Measurements from ENCODE around the gene OR52W1. TPM values are rescaled to one million over a fixed set of nuclear protein-coding genes. Genes with fewer than 3 reads are reported as not detected.

Gene OR52W1
- total RNA-seq, 2 donors from 2014 or later: not detected

DNA sequence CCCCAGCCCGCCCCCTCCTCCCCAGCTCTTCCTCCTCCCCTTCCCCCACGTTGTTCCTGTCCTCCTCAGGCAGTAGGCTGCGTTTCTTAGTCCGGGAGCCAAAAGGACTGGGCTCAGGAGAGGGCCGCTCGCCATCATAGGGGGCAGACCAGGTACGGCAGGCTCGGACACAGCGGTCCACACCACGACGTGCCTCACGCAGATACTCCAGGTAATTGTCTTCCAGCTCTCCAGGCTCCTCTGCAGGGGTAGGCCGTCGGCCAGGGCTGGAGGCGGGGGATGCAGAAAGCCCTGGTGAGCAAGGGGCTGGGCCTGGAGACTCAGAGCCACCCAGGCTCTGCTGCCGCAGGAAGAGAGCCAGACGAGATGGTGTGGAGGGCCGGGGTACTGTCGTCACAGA lies 18.7 kb downstream of the OR52W1 start:
- TF ChIP-seq, protein P1, sequence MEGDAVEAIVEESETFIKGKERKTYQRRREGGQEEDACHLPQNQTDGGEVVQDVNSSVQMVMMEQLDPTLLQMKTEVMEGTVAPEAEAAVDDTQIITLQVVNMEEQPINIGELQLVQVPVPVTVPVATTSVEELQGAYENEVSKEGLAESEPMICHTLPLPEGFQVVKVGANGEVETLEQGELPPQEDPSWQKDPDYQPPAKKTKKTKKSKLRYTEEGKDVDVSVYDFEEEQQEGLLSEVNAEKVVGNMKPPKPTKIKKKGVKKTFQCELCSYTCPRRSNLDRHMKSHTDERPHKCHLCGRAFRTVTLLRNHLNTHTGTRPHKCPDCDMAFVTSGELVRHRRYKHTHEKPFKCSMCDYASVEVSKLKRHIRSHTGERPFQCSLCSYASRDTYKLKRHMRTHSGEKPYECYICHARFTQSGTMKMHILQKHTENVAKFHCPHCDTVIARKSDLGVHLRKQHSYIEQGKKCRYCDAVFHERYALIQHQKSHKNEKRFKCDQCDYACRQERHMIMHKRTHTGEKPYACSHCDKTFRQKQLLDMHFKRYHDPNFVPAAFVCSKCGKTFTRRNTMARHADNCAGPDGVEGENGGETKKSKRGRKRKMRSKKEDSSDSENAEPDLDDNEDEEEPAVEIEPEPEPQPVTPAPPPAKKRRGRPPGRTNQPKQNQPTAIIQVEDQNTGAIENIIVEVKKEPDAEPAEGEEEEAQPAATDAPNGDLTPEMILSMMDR (conservative IDR thresholded peaks at IDR 0.05): no peak
- Mint-ChIP-seq H3K4me1 (peaks cover 26% of the 10 kb centered on the region), H3K9me3 (no peaks in the 10 kb centered on the region), H3K27me3 (ENCODE audit: insufficient read depth) (no peaks in the 10 kb centered on the region), H3K4me3 (no peak overlapping the region), H3K36me3 (ENCODE audit: low read depth) (peaks cover 53% of the 10 kb centered on the region), H3K27ac (no peak overlapping the region)
- WGBS, 2 experiments (ENCODE audit: insufficient coverage in 1 of 2, insufficient read length in 1 of 2): 84 to 96% methylated on average over 15 to 19 of the region's 19 CpGs
- peaks cover 92% of the 10 kb centered on the region for H3K36me3 ChIP-seq (ENCODE audit: control insufficient read depth, insufficient read depth, low read length)
- H3K4me3 ChIP-seq (ENCODE audit: low read length): no peak overlapping the region
- no peaks in the 10 kb centered on the region for H3K27me3 ChIP-seq (ENCODE audit: control insufficient read depth, insufficient read depth, low read length, poor library complexity, severe bottlenecking)
- H3K4me1 ChIP-seq (ENCODE audit: control insufficient read depth, insufficient read depth, low read length): peaks cover 22% of the 10 kb centered on the region
- H3K27ac ChIP-seq (ENCODE audit: low read depth, low read length): no peak overlapping the region
- no peak for DNase-seq
- no peak overlapping the region for H3K9ac ChIP-seq (ENCODE audit: extremely low read depth, low read length, poor library complexity, severe bottlenecking)
- no peaks in the 10 kb centered on the region for H3K9me3 ChIP-seq (ENCODE audit: control insufficient read depth, low read length)

DNA sequence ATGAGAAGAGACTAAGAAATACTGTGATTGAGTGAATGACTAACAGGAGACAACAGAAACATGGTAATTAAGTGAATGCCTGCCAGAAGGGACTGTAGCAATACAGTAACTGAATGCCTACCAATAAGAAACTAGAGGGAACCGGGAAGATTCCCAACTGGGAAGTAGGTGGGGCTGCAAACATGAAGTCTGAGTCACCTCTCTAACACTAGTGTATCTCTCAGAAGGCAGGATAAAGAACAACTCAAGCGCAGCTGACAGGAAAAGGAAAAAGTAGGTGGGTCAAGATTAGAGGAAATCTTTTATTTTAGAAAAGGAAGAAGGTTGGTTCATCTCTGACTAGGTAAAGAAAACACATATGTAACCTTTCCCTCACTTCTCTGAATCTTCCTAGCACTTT lies 20.3 kb downstream of the OR52W1 start:
- 60 to 77% methylated on average over 1 to 2 of the region's 2 CpGs for WGBS, 2 experiments (ENCODE audit: insufficient coverage in 1 of 2, insufficient read length in 1 of 2)

DNA sequence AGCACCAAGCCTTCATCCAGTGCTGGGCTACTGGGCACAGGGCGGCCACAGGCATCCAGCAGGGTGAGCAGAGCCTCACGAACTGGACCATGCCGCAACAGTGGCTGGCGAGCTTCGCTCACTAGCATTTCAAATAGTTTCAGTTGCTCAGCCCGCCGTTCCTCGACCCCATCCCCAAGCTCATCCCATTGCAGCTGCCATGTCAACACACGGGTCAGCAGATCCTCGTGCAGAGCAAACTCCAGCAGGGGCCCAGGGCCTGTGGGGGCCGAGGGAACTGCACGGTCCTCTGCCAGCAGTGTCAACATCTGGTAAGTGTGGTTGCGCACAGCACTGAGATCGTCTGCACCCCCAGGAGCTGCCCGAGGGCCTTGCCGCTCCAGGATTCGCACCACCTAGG lies 24.8 kb downstream of the OR52W1 start:
- Mint-ChIP-seq H3K36me3 (ENCODE audit: low read depth) (peaks cover 40% of the 10 kb centered on the region), H3K27me3 (ENCODE audit: insufficient read depth) (peaks cover 2% of the 10 kb centered on the region), H3K4me1 (peaks cover 32% of the 10 kb centered on the region), H3K9me3 (no peaks in the 10 kb centered on the region), H3K4me3 (no peak overlapping the region), H3K27ac (no peak overlapping the region)
- Histone ChIP-seq H3K36me3 (ENCODE audit: control insufficient read depth, insufficient read depth, low read length) (peaks cover 52% of the 10 kb centered on the region), H3K27me3 (ENCODE audit: control insufficient read depth, insufficient read depth, low read length, poor library complexity, severe bottlenecking) (peaks cover 5% of the 10 kb centered on the region), H3K4me3 (ENCODE audit: low read length) (no peak overlapping the region), H3K27ac (ENCODE audit: low read depth, low read length) (no peak overlapping the region), H3K4me1 (ENCODE audit: control insufficient read depth, insufficient read depth, low read length) (peaks cover 16% of the 10 kb centered on the region), H3K9me3 (ENCODE audit: control insufficient read depth, low read length) (no peaks in the 10 kb centered on the region), H3K9ac (ENCODE audit: extremely low read depth, low read length, poor library complexity, severe bottlenecking) (no peak overlapping the region)
- WGBS, 2 experiments (ENCODE audit: insufficient coverage in 1 of 2, insufficient read length in 1 of 2): 92 to 93% methylated on average over 7 to 17 of the region's 17 CpGs
- DNase-seq: no peak
- TF ChIP-seq, protein P1 (conservative IDR thresholded peaks at IDR 0.05): no peak

More for the DNA sequence above, 20.3 kb downstream of the OR52W1 start:
- no peaks in the 10 kb centered on the region for H3K9me3 ChIP-seq (ENCODE audit: control insufficient read depth, low read length)
- H3K27me3 Mint-ChIP-seq (ENCODE audit: insufficient read depth): no peaks in the 10 kb centered on the region
- peaks cover 62% of the 10 kb centered on the region for H3K36me3 Mint-ChIP-seq (ENCODE audit: low read depth)
- no peaks in the 10 kb centered on the region for H3K27me3 ChIP-seq (ENCODE audit: control insufficient read depth, insufficient read depth, low read length, poor library complexity, severe bottlenecking)
- H3K4me3 ChIP-seq (ENCODE audit: low read length): no peak overlapping the region
- no peaks in the 10 kb centered on the region for H3K9me3 Mint-ChIP-seq
- TF ChIP-seq, protein P1 (conservative IDR thresholded peaks at IDR 0.05): no peak
- DNase-seq: no peak
- no peak overlapping the region for H3K27ac Mint-ChIP-seq
- no peak overlapping the region for H3K9ac ChIP-seq (ENCODE audit: extremely low read depth, low read length, poor library complexity, severe bottlenecking)
- peaks cover 22% of the 10 kb centered on the region for H3K4me1 ChIP-seq (ENCODE audit: control insufficient read depth, insufficient read depth, low read length)
- H3K4me1 Mint-ChIP-seq: peaks cover 26% of the 10 kb centered on the region
- H3K36me3 ChIP-seq (ENCODE audit: control insufficient read depth, insufficient read depth, low read length): peaks cover 91% of the 10 kb centered on the region
- no peak overlapping the region for H3K27ac ChIP-seq (ENCODE audit: low read depth, low read length)
- no peak overlapping the region for H3K4me3 Mint-ChIP-seq

All from endodermal cell (in vitro differentiated cells).